Umbilical cord (tissue), 2 donors: ENCODE data around the gene KIAA2012. TPM values are rescaled to one million over a fixed set of nuclear protein-coding genes. Genes with fewer than 3 reads are reported as not detected.
A peak's percentile ranks its signal among the peaks of the same experiment; 100 is the strongest.

Experiments used
- DNase-seq: peaks from one replicate; pipeline ENCODE4 v3.0.0-alpha.2; 2015; ENCODE audit warnings: low spot score
- total RNA-seq: library from RNA; depleted of rRNA; stranded (reverse); fragments of >200 nt; gene quantifications from one replicate; pipeline ENCODE4 v1.2.3, GENCODE V29; 2014; ENCODE audit warnings: low replicate concordance; ENCODE audit not compliant: insufficient read depth

The KIAA2012 gene
- total RNA-seq, 1 donor from 2014 or later, result 1.7 TPM

DNA sequence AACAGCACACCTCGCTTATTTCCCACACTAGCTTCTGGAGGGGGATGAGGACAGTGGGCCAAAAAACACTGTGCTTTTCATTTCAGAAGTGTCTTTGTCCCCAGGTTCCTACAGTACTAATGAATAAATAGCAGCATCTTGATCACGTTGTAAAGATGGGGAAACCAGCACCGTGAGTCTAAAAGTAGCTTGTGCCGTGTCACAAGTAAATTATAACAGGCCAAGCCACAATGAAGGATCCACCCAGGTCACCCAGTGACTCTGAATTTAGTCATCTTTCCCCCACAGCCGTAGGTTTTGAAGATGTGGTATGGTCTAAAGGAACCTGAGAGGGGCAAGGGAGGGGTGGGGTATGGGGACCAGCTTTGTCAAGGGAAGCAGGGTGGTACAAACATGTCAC is 30.6 kb upstream of the KIAA2012 start:
- no peak for DNase-seq

- peak; percentile 45 for DNase-seq
Measured at GRCh38 chr2:202043475-202043874, 29.6 kb upstream of the KIAA2012 start.

- DNase-seq, result no peak
Measured at GRCh38 chr2:202044777-202045176, 28.3 kb upstream of the KIAA2012 start.

- no peak for DNase-seq
Measured at GRCh38 chr2:202046572-202046971, 26.5 kb upstream of the KIAA2012 start.

GRCh38 chr2:202049092-202049728 is 23.8 kb upstream of the KIAA2012 start:
- no peak for DNase-seq

DNA sequence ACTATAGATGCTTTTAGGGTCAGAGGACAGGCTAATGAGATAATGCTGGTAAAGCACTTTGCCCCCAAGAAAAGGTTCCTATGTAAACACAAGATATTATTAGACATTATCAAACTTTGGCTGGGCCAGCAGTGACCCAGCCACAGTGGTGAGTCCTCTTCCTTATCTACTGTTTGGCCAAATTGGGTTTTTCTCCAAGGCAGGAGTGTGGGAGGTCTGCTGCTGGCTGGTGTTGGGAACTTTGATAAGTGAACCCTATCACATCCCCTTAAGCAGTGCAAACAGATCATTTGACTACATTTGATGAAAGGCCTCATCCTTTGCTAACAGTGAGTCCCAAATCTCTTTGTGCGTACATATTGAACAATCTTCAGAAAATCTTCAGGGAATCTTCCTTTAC is 23.2 kb upstream of the KIAA2012 start:
- DNase-seq, result no peak

DNA sequence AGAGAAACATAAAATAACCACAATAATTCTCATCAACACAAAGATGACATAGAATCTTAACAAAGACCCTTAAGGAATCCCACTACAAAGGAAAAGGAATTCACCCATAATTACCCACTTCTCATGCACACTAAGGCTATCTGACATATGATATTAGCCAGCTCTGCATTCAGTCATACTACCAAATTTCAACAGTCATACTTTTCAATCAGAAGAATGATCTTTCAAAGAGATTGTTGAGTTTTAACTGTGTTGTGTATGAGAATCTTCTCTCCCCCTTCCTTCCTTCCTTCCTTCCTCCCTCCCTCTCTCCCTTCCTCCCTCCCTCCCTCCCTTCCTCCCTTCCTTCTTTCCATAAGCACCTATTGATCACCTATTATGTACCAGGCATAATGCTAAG is 22.4 kb upstream of the KIAA2012 start:
- no peak for DNase-seq

- DNase-seq, result no peak
Measured at GRCh38 chr2:202051499-202052161, 21.4 kb upstream of the KIAA2012 start.

DNA sequence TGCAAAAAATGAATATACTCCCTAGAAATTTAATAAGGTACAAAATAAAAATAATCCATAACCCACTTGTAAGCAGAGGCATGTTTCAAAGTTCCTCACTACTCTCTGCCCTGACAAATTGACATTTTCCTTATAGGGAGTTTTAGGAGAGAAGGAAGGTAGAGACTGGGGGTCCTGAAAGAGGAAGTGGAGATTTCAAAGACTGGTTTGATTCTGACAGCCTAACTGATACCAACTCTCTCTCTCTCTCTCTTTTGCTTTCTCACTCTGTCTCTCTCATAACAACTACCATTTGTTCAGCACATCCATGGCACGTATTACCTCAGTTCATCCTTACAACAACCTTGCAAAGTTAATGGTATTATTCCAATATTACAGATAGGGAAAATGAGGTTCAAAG is 20.8 kb upstream of the KIAA2012 start:
- no peak for DNase-seq

GRCh38 chr2:202054679-202055078 is 18.4 kb upstream of the KIAA2012 start:
- DNase-seq, result no peak

GRCh38 chr2:202056611-202057010 is 16.4 kb upstream of the KIAA2012 start:
- DNase-seq, result no peak

GRCh38 chr2:202060218-202060617 is 12.8 kb upstream of the KIAA2012 start:
- DNase-seq, result no peak

DNA sequence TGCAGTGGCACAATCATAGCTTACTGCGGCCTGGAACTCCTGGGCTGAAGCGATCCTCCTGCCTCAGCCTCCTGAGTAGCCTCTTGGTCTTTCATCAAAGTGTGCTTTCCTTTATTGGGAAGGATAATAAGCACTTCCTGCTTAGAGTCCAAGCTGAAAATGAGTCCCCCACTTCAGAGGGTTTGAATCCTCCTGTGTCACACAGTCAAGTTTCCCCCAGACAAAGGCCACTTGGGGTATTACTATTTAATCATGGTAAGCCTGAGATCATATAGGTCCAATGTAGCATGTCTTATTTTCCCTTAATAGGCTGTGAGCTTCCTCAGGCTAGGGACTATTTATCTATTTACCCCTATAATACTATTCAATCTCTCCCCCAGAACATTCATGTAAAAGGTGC is 11.4 kb upstream of the KIAA2012 start:
- DNase-seq, result no peak

- peak; percentile 98 for DNase-seq
Measured at GRCh38 chr2:202064171-202064880, 8.7 kb upstream of the KIAA2012 start.

GRCh38 chr2:202064881-202065230 is 8.2 kb upstream of the KIAA2012 start:
- DNase-seq, result no peak

- DNase-seq, result no peak
Measured at GRCh38 chr2:202065876-202066275, 7.2 kb upstream of the KIAA2012 start.

DNA sequence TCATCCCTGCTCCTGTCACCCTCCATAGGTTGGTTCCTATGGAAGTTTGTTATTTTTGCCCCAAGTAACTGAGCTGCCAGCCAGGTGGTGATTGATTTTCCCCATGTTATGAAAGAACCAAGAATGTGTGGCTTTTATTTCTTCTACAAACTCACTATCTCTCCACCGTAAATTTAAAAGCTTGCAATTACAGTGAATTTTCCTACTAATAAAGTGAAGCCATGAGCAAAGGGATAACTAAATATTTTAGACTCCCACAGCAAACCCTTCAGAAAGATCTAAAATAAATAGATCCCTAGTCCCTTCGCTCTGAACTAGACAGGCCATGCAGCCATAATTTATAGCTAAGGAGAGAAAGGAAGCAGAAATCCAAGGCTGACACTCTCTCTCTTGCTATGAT is 6.2 kb upstream of the KIAA2012 start:
- no peak for DNase-seq

DNA sequence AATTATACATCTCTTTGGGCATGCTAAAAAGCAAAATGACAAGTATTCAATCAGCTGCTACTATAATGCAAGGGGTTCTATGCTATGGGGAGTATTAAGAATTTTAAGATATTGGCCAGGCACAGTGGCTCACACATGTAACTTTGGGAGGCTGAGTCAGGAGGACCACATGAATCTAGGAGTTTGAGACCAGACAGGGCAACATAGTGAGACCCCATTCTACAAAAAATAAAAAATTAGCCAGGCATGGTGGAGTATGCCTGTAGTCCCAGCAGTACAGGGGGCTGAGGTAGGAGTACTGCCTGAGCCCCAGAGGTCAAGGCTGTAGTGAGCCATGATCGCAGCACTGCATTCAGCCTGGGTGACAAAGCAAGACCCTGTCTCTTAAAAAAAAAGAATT is 5.5 kb upstream of the KIAA2012 start:
- DNase-seq, result no peak

DNA sequence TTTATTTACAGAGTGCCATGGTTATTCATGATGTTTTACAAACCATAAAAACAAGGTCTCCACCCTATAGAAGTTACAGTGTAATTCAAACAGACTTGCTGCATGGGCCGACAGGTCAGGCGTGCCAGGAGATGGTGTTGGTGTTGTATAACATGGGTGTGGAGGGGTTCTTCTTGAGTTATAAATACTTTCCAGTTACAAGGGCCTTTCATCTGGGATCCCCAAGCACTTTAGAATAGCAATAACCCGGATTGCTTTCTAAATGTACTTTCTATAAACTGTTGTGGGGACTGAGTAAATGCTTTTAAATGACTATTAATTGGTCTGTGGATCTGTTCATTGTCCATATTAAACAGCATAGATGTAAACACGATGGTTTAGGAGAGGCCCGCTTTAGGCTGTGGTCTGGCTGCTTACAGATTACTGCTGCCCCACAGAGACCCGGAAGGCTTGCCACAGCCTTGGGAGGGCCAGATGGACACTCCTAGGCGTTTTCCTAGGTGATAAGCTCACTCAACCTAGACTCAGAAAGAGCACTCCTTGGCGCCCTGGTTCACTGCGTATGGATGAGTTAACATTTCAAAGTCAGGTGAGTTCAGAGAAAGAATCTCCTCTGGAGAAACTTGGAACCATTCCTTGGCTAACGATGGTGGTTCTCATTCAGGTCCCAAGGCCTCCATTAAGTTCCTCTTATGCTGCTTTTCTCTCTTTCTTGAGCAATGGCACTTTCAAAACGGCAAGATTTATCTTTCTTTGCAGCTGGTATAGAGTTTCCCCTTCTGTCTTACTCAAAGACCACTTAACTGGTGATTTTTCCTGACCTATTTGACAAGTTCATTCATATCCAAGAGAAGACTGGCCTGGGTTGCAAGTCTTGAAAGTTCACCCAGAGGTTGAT is 3.6 kb upstream of the KIAA2012 start:
- peak; percentile 39 for DNase-seq

DNA sequence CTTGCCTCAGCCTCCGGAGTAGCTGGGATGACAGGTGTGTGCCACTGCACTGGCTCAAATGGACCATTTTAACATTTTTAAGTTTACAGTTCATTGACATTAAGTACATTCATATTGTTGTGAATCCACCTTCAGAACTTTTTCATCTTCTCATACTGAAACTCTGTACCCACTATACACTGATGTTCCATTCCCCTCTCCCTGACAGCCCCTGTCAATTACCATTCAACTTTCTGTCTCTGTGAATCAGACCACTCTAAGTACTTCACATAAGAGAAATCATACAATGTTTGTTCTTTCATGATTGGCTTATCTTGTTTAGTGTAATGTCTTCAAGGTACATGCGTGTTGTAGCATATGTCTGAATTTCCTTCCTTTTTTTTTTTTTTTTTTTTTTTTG is 1.9 kb upstream of the KIAA2012 start:
- DNase-seq, result no peak

GRCh38 chr2:202072226-202072625 is 829 bp upstream of the KIAA2012 start:
- DNase-seq, result no peak

DNA sequence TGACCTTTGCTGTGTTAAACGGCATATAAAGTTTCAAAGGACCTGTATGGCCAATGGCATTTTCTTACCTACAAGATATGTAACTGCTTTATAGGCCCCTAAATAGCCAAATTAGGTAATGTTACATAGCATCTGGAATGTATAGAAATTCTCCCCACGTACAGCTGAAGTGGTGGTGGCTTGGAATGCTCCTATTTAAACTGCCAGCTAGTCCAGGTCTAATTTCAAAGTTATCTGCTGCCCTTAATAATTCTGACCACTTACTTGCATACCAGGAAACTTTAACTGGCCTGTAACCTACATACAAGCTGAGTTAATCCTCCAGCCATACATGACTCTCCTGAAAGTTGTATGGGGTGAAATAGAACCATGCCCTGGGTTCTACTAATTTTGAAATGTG is 1.3 kb downstream of the KIAA2012 start:
- DNase-seq, result no peak
